ENCODE results near the gene FAN1. TPM values are rescaled to one million over a fixed set of nuclear protein-coding genes. Genes with fewer than 3 reads are reported as not detected.

FAN1 gene
- total RNA-seq, 2 experiments from 2014 or later, result 15.4 to 16.1 TPM

DNA sequence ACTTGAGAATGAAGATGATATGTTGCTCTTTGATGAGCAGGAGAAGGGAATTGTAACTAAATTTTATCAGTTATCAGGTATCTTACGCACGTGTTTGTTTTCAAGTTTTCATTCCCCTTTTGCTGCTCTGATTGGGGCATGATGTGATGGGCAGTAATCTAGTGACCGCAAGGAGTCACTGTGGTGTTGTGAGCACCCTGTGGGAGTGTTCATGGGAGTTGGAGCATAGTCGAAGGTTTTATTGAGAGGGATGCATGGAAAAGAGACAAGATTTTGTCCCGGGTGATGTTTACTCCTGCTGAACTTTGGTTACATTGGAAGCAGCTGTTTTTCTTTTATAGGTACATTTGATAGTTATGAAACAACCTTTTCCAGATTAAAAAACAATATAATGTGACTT is 2.1 kb downstream of the FAN1 start:
- H3K4me1 Mint-ChIP-seq, result peaks cover 34% of the 10 kb centered on the region
- H3K27me3 Mint-ChIP-seq, result no peaks in the 10 kb centered on the region
- H3K27ac Mint-ChIP-seq, result no peak overlapping the region
- H3K4me3 Mint-ChIP-seq, result no peak overlapping the region
- no peaks in the 10 kb centered on the region for H3K9me3 Mint-ChIP-seq
- peaks cover 45% of the 10 kb centered on the region for H3K36me3 Mint-ChIP-seq
- DNase-seq, result no peak

GRCh38 chr15:30906366-30906765 is 2.7 kb downstream of the FAN1 start:
- H3K27ac Mint-ChIP-seq, result no peak overlapping the region
- peaks cover 34% of the 10 kb centered on the region for H3K4me1 Mint-ChIP-seq
- DNase-seq, result no peak
- H3K27me3 Mint-ChIP-seq, result no peaks in the 10 kb centered on the region
- H3K36me3 Mint-ChIP-seq, result peaks cover 45% of the 10 kb centered on the region
- H3K9me3 Mint-ChIP-seq, result no peaks in the 10 kb centered on the region
- no peak overlapping the region for H3K4me3 Mint-ChIP-seq

DNA sequence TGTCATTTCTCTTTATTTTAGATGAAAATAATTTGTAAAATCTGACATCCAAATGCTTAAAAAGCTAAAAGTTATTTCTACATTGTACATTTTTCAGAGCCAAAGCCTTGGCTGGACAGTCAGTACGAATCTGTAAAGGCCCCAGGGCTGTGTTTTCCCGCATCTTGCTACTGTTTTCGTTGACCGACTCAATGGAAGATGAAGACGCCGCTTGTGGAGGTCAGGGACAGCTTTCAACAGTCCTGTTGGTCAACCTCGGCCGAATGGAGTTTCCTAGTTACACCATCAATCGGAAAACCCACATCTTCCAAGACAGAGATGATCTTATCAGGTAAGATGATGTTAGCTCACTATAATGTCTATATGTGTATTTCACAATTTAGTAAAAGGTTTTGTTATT is 10.0 kb downstream of the FAN1 start:
- Mint-ChIP-seq H3K4me1 (peaks cover 8% of the 10 kb centered on the region), H3K36me3 (peaks cover 4% of the 10 kb centered on the region), H3K27me3 (no peaks in the 10 kb centered on the region), H3K9me3 (no peaks in the 10 kb centered on the region), H3K27ac (no peak overlapping the region), H3K4me3 (no peak overlapping the region)
- no peak for DNase-seq

GRCh38 chr15:30917013-30917412 is 13.3 kb downstream of the FAN1 start:
- peaks cover 2% of the 10 kb centered on the region for H3K4me1 Mint-ChIP-seq
- DNase-seq, result no peak
- H3K27me3 Mint-ChIP-seq, result no peaks in the 10 kb centered on the region
- no peaks in the 10 kb centered on the region for H3K9me3 Mint-ChIP-seq
- H3K4me3 Mint-ChIP-seq, result no peak overlapping the region
- no peak overlapping the region for H3K27ac Mint-ChIP-seq
- peaks cover 2% of the 10 kb centered on the region for H3K36me3 Mint-ChIP-seq

DNA sequence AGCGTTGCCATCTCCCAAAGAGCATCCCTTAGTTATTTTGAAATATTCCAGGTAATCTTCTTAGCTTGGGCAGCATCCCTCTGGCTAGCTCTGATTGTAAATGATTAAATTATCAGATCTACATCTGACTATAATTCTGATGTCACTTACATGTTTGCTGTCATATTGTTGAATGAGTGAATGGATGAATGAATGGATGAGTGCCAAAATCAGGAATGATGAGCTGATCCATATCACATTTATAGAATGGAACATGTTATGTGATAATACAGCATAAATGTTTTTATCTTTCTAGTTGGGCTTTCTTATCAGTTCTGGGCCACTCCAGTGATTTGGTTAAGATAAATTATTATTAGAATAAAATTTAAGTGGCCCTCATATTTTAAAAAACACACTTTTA is 14.0 kb downstream of the FAN1 start:
- H3K4me3 Mint-ChIP-seq, result no peak overlapping the region
- no peaks in the 10 kb centered on the region for H3K9me3 Mint-ChIP-seq
- no peak overlapping the region for H3K27ac Mint-ChIP-seq
- H3K36me3 Mint-ChIP-seq, result peaks cover 2% of the 10 kb centered on the region
- H3K4me1 Mint-ChIP-seq, result peaks cover 2% of the 10 kb centered on the region
- no peak for DNase-seq
- no peaks in the 10 kb centered on the region for H3K27me3 Mint-ChIP-seq

DNA sequence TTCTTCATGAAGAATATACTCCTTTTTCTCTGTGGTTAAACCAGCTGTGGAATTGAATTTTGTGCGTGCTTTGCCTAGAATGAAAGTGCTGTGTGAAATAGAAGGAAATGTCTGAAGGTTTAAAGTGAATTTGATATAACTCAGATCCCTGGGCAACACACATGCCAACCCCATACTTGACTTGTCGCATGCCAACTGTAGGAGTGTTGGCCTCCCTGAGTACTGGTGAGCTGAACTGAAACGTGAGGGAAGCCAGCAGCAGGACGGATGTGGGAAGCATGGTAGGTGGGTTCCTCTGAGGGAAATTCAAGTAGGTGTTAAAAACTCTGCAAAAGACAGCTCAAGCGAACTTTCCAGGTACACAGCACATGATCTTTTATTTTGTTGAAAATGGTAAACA is 14.7 kb downstream of the FAN1 start:
- peaks cover 2% of the 10 kb centered on the region for H3K36me3 Mint-ChIP-seq

DNA sequence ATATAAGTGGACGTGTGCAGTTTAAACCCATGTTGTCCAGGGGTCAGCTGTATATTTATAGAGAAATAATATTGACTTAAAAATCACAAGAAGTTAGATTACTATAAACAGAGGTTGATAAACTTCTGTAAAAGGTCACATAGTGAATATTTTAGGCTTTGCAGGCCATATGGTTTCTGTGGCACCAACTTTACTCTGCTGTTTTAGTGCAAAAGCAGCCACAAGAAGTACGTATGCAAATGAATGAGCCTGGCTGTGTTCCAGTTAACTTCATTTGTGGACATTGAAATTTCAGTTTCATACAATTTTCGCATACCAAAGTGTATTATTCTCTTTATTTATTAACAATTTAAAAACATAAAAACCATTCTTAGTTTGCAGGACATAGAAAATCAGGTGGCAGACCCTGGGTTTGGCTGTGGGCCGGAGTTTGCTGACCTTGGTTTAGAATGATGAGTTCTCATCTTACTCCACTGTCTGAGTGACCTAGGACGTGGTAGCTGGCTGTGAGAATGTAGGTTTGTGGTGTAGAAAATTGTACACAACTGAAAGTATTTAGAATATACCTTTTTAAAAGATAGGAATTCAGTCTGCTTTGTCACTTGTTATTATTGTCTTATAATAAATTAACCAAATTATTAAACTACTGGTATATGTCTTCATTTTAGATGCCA is 16.3 kb downstream of the FAN1 start:
- peaks cover 2% of the 10 kb centered on the region for H3K36me3 Mint-ChIP-seq
- H3K4me1 Mint-ChIP-seq, result peaks cover 2% of the 10 kb centered on the region
- DNase-seq, result no peak
- no peaks in the 10 kb centered on the region for H3K9me3 Mint-ChIP-seq
- H3K27me3 Mint-ChIP-seq, result no peaks in the 10 kb centered on the region
- no peak overlapping the region for H3K4me3 Mint-ChIP-seq
- no peak overlapping the region for H3K27ac Mint-ChIP-seq

More for the DNA sequence above, 14.7 kb downstream of the FAN1 start:
- H3K4me1 Mint-ChIP-seq, result peaks cover 2% of the 10 kb centered on the region
- no peak for DNase-seq
- no peaks in the 10 kb centered on the region for H3K9me3 Mint-ChIP-seq
- no peaks in the 10 kb centered on the region for H3K27me3 Mint-ChIP-seq
- no peak overlapping the region for H3K27ac Mint-ChIP-seq
- H3K4me3 Mint-ChIP-seq, result no peak overlapping the region

DNA sequence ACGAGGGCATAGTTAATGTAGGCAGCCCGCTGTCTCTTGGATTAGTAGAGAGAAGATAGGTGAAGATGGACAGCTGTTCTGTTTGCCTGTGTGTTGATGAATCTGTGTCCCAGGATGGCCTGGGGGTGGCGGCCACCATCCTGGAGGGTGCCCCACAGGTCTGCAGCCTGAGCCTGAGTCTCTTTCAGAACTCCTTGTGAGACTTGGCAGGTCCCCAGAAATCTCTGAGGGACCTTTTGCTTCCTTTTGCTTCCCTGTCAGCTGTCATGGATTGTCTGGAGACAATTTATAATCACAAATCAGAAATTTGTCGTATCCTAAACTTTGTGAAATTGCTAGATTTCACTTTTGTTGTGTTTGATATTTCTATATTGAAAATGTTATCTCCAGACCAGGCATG is 17.4 kb downstream of the FAN1 start:
- Mint-ChIP-seq H3K9me3 (no peaks in the 10 kb centered on the region), H3K36me3 (peaks cover 2% of the 10 kb centered on the region), H3K4me1 (peaks cover 2% of the 10 kb centered on the region), H3K27me3 (no peaks in the 10 kb centered on the region), H3K27ac (no peak overlapping the region), H3K4me3 (no peak overlapping the region)
- no peak for DNase-seq

DNA sequence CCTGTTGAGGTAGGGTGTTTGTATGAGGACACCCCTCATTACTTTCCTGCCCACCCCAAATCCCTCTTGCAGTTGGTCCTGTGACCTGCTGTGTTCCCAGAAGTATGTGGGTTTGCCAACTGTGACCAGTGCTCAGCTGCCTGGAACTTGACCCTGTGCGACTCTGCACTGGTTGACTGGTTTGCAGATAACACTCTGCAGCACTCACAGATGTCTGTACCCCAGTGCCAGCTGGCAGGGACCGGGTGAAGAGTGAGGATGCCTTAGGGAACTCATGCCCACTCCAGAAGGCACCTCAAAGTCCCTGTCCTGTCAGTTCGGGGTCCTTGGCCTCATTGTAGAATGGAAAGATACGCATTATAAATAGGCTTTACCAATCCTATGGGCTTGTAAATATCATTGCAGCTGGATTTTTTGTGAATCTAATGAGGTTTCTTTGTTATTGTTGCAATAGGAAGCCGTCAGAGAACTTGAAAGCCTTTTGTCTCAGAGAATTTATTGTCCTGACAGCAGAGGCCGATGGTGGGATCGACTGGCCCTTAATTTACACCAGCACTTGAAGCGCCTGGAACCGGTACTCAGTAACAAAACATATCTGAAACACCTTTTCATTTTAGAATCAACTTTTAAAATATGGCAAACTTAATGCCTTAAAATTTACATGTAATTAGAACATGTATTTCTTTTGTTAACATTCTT is 18.2 kb downstream of the FAN1 start:
- no peak for DNase-seq
- no peaks in the 10 kb centered on the region for H3K4me1 Mint-ChIP-seq
- peaks cover 2% of the 10 kb centered on the region for H3K36me3 Mint-ChIP-seq
- H3K27ac Mint-ChIP-seq, result no peak overlapping the region
- no peak overlapping the region for H3K4me3 Mint-ChIP-seq
- H3K27me3 Mint-ChIP-seq, result no peaks in the 10 kb centered on the region
- no peaks in the 10 kb centered on the region for H3K9me3 Mint-ChIP-seq

DNA sequence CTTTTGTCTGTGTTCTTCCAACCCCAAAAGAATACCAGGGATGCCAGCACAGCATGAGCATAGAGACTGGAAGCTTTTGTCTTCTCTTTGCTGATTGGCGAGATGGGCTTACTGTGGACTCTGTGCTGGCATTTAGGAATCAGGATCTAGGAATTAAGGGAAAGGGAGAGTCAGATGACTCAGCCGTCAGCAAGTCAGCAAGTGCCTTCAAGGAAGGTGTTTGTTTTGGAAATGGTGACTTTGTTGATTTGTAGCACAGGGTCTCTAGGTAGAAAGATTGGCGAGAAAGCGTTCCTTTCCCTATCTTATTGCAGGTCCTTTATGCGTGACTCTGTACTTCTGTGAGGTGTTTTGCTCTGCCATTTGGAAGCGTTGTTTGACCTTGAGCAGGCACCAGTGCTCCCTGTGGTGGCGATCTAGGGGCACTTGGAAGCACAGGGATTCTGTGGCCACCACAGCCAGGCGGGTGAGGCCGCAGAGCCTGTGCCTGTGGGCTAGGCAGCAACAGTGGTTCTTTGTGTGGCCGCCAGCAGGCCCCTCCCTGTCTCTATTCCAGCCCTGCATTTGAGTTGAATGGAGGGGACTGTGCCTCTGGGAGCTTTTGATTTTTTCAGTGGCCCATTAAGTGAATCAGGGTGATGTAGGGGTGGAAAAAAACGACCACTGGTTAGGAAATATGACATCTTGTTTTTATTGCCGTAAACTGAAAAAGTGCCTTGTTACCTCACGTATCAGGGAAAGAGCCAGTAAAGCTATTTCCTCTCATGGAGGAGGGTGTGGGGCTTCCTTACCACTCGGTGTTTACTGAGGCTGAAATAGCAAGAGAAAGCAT is 19.0 kb downstream of the FAN1 start:
- DNase-seq, result no peak
- H3K36me3 Mint-ChIP-seq, result no peaks in the 10 kb centered on the region
- no peaks in the 10 kb centered on the region for H3K9me3 Mint-ChIP-seq
- H3K4me3 Mint-ChIP-seq, result no peak overlapping the region
- no peaks in the 10 kb centered on the region for H3K27me3 Mint-ChIP-seq
- no peaks in the 10 kb centered on the region for H3K4me1 Mint-ChIP-seq
- no peak overlapping the region for H3K27ac Mint-ChIP-seq

- Mint-ChIP-seq H3K4me1 (no peaks in the 10 kb centered on the region), H3K36me3 (peaks cover under 1% of the 10 kb centered on the region), H3K9me3 (no peaks in the 10 kb centered on the region), H3K27me3 (no peaks in the 10 kb centered on the region), H3K27ac (no peak overlapping the region), H3K4me3 (no peak overlapping the region)
- DNase-seq, result no peak
Measured at GRCh38 chr15:30923429-30923828, 19.7 kb downstream of the FAN1 start.

DNA sequence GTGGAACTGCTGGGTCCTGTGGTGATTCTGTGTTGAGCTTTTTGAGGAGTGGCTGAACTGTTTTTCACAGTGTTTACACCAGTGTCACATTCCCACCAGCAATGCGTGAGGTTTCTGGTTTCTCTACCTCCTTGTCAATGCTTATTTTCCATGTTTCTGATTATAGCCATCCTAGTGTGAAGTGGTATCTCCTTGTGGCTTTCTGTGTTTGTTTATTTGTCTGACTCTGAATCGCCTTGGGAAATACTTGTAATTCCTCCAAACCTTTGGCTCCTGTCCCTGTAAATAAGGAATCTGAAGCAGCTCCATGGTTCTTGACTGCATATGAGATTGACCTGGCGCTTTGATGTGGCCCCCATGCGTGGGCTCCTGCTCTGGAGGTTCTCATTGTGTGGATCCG is 20.6 kb downstream of the FAN1 start:
- no peak for DNase-seq
- no peaks in the 10 kb centered on the region for H3K9me3 Mint-ChIP-seq
- no peaks in the 10 kb centered on the region for H3K4me1 Mint-ChIP-seq
- H3K4me3 Mint-ChIP-seq, result no peak overlapping the region
- H3K27ac Mint-ChIP-seq, result no peak overlapping the region
- no peaks in the 10 kb centered on the region for H3K27me3 Mint-ChIP-seq
- peaks cover 6% of the 10 kb centered on the region for H3K36me3 Mint-ChIP-seq

- peaks cover 12% of the 10 kb centered on the region for H3K36me3 Mint-ChIP-seq
- no peak overlapping the region for H3K4me3 Mint-ChIP-seq
- no peaks in the 10 kb centered on the region for H3K9me3 Mint-ChIP-seq
- H3K27ac Mint-ChIP-seq, result no peak overlapping the region
- H3K27me3 Mint-ChIP-seq, result no peaks in the 10 kb centered on the region
- DNase-seq, result no peak
- H3K4me1 Mint-ChIP-seq, result no peaks in the 10 kb centered on the region
Measured at GRCh38 chr15:30925686-30926085, 22.0 kb downstream of the FAN1 start.

- no peaks in the 10 kb centered on the region for H3K4me1 Mint-ChIP-seq
- no peak overlapping the region for H3K27ac Mint-ChIP-seq
- no peak overlapping the region for H3K4me3 Mint-ChIP-seq
- no peaks in the 10 kb centered on the region for H3K27me3 Mint-ChIP-seq
- DNase-seq, result no peak
- H3K9me3 Mint-ChIP-seq, result no peaks in the 10 kb centered on the region
- H3K36me3 Mint-ChIP-seq, result peaks cover 17% of the 10 kb centered on the region
Measured at GRCh38 chr15:30926161-30926560, 22.4 kb downstream of the FAN1 start.

- peaks cover under 1% of the 10 kb centered on the region for H3K9me3 Mint-ChIP-seq
- no peak overlapping the region for H3K4me3 Mint-ChIP-seq
Measured at GRCh38 chr15:30927148-30927761, 23.5 kb downstream of the FAN1 start.

More at GRCh38 chr15:30927148-30927761, 23.5 kb downstream of the FAN1 start:
- DNase-seq, result no peak
- Mint-ChIP-seq H3K27ac (no peak overlapping the region), H3K36me3 (peaks cover 22% of the 10 kb centered on the region), H3K4me1 (peaks cover under 1% of the 10 kb centered on the region), H3K27me3 (no peaks in the 10 kb centered on the region)

All from activated naive CD8-positive, alpha-beta T cell treated with anti-CD3 and anti-CD28 coated beads for 36 hours (primary cell).